Small intestine (tissue), 7 donors: ENCODE data around the gene PSAP. TPM values are rescaled to one million over a fixed set of nuclear protein-coding genes. Genes with fewer than 3 reads are reported as not detected.
A peak's percentile ranks its signal among the peaks of the same experiment; 100 is the strongest.

Experiments
- DNase-seq, 2 donors: peaks; one replicate each; pipeline versions ENCODE4 v3.0.0 to v3.0.0-alpha.2; 2013
- FAIRE-seq: peaks from 2 replicates; lab custom pipeline; 2012; peaks lifted over from hg19 to GRCh38; lab: Jason Lieb, UNC
- H3K27ac ChIP-seq, 3 donors: one replicate each; pipeline ENCODE4 v1.5.1; 2013; ENCODE audit warnings: low read length in 2 of 3, mild to moderate bottlenecking in 2 of 3, control low read depth in 1 of 3, inconsistent platforms in 1 of 3, low read depth in 1 of 3, moderate library complexity in 1 of 3
- H3K27me3 ChIP-seq, 3 donors: one replicate each; pipeline ENCODE4 v1.6.1; 2013; ENCODE audit warnings: low read length in 3 of 3, inconsistent platforms in 1 of 3; ENCODE audit not compliant: control insufficient read depth in 3 of 3, insufficient read depth in 3 of 3
- H3K36me3 ChIP-seq, 3 donors: one replicate each; pipeline ENCODE4 v1.6.1; 2013; ENCODE audit warnings: low read length in 3 of 3, inconsistent platforms in 1 of 3, low read depth in 1 of 3, mild to moderate bottlenecking in 1 of 3, moderate library complexity in 1 of 3; ENCODE audit not compliant: control insufficient read depth in 3 of 3, insufficient read depth in 2 of 3
- H3K4me1 ChIP-seq, 3 donors: one replicate each; pipeline ENCODE4 v1.6.1; 2013; ENCODE audit warnings: low read length in 2 of 3, inconsistent platforms in 1 of 3, low read depth in 1 of 3, mild to moderate bottlenecking in 1 of 3, moderate library complexity in 1 of 3; ENCODE audit not compliant: control insufficient read depth in 3 of 3, insufficient read depth in 2 of 3
- H3K4me3 ChIP-seq, 3 donors: one replicate each; pipeline ENCODE4 v1.5.1; 2013; ENCODE audit warnings: low read length in 3 of 3, control low read depth in 1 of 3, inconsistent platforms in 1 of 3, low read depth in 1 of 3, mild to moderate bottlenecking in 1 of 3, moderate library complexity in 1 of 3
- H3K9me3 ChIP-seq, 2 donors: one replicate each; pipeline ENCODE4 v1.6.1; 2013; ENCODE audit warnings: low read depth in 1 of 2, low read length in 1 of 2; ENCODE audit not compliant: control insufficient read depth in 2 of 2, insufficient read depth in 1 of 2
- WGBS, 3 donors: extraction: QIAGEN DNeasy Blood & Tissue Kit; methylation state at CpG; one replicate each; pipeline ENCODE4 v1.1.7; 2013; 5-methylcytosine and 5-hydroxymethylcytosine counted together
- polyA plus RNA-seq, 4 donors: library from polyadenylated mRNA; stranded (reverse) in 3 of 4; unstranded in 1 of 4; fragments of 200-250 nt in 3 of 4; fragments of 120-200 nt in 1 of 4; gene quantifications; one replicate each; pipeline versions ENCODE4 v1.2.1 to v1.2.3, GENCODE V29; 2013
- donor health status: healthy with polysubstance abuse.
- donor health status: control.
- donor health status: control.
- donor health status: Bipolar disorder and iron deficiency.
- donor health status: healthy.

The PSAP gene
- polyA plus RNA-seq, 4 donors: 149 to 603 (median 311) TPM

DNA sequence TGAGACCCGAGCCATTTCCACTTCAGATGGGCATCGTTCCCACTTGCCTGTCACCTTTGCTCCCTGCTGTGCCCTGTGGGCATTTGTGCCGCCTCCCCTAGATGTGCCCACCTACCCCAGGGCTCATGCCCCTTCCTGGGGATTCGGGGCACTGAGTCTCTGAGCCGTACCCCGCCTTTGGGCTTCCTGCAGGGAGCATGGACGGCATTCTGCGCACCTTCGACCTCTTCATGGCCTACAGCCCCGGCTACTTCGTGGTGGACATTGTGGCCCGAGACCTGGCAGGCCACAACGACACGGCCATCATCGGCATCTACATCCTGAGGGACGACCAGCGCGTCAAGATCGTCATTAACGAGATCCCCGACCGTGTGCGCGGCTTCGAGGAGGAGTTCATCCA is 41.4 kb downstream of the PSAP start:
- Histone ChIP-seq H3K4me1 (no peaks in the 10 kb centered on the region), H3K27ac (no peak overlapping the region), H3K36me3 (peaks cover 0 to under 1% (median 0%) of the 10 kb centered on the region in 3 donors), H3K27me3 (peaks cover 0 to 13% (median 0%) of the 10 kb centered on the region in 3 donors), H3K4me3 (no peak overlapping the region), H3K9me3 (no peaks in the 10 kb centered on the region)
- FAIRE-seq (no peak), DNase-seq (no peak)
- WGBS, 3 donors: 85 to 92% (median 86%) methylated on average over 25 of the region's 25 CpGs

DNA sequence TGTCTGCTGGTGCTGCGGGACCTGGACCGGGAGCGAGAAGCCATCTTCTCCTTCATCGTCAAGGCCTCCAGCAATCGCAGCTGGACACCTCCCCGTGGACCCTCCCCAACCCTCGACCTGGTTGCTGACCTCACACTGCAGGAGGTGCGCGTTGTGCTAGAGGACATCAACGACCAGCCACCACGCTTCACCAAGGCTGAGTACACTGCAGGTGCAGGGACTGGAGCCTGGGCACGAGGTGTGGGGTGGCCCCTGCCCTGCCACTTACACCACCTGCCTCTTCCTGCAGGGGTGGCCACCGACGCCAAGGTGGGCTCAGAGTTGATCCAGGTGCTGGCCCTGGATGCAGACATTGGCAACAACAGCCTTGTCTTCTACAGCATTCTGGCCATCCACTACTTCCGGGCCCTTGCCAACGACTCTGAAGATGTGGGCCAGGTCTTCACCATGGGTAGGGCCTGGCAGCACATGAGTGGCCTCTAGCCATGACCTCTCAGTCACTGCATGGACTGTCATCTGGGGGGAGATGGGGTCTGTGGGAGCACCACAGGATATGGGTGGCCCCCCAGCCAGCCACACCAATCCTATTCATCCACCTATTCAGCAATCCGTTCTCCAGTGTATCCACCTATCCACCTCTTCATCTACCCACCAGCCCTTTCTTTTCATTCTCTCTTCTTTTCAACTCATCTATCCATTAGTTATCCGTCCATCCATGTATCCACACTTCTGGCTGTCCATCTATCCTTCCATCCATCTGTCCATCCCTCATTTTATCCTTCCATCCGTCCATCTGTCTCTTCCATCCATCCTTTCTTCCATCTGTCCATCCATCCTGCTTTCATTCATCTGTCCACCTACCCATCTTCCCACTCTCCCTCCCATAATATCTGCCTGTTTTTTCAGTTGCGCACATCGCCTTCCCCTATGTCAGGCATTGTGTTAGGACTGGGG is 43.2 kb downstream of the PSAP start:
- 89 to 93% (median 90%) methylated on average over 21 of the region's 21 CpGs for WGBS, 3 donors
- Histone ChIP-seq H3K9me3 (no peaks in the 10 kb centered on the region), H3K27me3 (peaks cover 0 to 13% (median 0%) of the 10 kb centered on the region in 3 donors), H3K36me3 (no peaks in the 10 kb centered on the region), H3K4me1 (no peaks in the 10 kb centered on the region), H3K4me3 (no peak overlapping the region), H3K27ac (no peak overlapping the region)
- no peak for DNase-seq
- FAIRE-seq: no peak

DNA sequence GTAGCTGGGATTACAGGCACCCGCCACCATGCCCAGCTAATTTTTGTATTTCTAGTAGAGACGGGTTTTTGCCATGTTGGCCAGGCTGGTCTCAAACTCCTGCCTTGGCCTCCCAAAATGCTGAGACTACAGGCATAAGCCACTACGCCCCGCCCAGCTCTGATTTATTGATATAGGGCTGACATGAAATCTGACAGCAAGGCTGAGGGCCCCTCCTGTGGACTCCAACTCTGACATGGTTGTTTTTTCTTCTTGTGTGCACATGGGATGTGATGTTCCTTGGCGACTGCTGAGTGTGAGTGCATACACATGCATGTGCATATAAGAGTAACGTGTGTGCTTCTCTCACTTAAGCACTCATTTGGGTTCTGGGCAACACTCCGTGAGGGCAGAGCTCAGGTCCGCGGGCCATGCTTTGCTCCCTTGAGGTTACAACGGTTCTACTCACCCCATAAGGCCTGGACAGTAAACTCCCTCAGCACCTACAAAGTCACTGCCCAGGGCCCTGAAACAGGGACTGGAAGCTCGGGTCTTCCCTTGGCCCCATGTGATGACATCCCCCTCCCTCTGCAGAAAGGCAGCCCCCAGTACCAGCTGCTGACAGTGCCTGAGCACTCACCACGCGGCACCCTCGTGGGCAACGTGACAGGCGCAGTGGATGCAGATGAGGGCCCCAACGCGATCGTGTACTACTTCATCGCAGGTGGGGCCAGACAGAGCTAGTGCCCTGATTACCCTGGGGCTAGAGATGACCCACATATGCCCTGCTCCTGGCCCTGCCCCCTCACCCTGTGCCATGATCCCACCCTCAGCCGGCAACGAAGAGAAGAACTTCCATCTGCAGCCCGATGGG is 44.1 kb downstream of the PSAP start:
- peaks cover 0 to 13% (median 0%) of the 10 kb centered on the region in 3 donors for H3K27me3 ChIP-seq
- WGBS, 3 donors: 85 to 92% (median 87%) methylated on average over 23 of the region's 23 CpGs
- no peak overlapping the region for H3K27ac ChIP-seq
- no peaks in the 10 kb centered on the region for H3K9me3 ChIP-seq
- DNase-seq (no peak), FAIRE-seq (no peak)
- no peaks in the 10 kb centered on the region for H3K36me3 ChIP-seq
- H3K4me3 ChIP-seq: no peak overlapping the region
- no peaks in the 10 kb centered on the region for H3K4me1 ChIP-seq

DNA sequence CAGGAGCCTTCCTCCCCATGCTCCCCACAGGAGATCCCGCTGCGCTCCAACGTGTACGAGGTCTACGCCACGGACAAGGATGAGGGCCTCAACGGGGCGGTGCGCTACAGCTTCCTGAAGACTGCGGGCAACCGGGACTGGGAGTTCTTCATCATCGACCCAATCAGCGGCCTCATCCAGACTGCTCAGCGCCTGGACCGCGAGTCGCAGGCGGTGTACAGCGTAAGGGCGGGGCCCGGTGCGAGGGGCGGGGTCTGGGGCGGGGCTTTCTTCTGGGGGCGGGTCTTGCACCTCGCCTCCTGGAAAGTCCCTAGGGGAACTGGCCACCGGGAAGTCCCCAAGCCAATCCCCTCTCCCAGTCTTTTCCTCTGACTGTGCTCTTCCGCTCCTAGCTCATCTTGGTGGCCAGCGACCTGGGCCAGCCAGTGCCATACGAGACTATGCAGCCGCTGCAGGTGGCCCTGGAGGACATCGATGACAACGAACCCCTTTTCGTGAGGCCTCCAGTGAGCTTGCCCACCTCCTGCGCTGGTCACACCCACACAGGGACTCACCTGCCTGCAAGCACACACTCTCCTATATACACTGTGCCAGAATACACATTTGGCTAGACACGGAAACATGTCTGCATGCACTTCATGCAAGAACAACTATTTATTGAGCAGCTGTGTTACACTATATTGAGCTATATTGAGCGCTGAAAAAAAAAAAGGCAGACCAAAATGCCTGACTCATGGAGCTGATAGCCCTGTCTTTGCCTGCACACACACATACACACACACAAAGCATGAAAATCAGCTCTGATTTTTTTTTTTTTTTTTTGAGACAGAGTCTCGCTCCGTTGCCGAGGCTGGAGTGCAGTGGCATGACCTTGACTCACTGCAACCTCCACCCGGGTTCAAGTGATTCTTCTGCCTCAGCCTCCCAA is 45.0 kb downstream of the PSAP start:
- Histone ChIP-seq H3K27me3 (peaks cover 0 to 13% (median 0%) of the 10 kb centered on the region in 3 donors), H3K27ac (peak overlapping the region in 1 of 3 donors; percentile 35), H3K4me3 (no peak overlapping the region), H3K9me3 (no peaks in the 10 kb centered on the region), H3K36me3 (no peaks in the 10 kb centered on the region), H3K4me1 (no peaks in the 10 kb centered on the region)
- no peak for FAIRE-seq
- WGBS, 3 donors: 25 to 42% (median 41%) methylated on average over 35 to 41 of the region's 41 CpGs
- DNase-seq: peak; percentile 62 to 74

DNA sequence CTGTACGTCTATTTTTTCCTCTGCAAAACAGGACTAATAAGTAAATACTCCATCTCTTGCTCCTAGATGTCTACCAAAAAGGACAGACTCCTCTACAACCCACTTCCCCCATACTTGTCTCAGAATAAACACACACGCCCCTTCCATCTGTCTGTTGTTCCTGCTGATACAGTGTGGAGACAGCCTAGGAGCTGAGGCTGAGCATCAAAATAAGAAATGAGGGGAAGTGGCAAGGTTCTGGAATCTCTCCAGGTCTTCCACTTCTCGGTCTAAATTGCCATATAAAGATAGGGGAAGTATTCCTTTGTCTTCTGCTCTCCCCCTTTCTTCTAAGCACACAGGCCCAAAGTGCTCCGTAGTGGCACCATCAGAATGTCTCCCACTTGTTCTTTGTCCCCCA is 47.0 kb downstream of the PSAP start:
- peaks cover 0 to 13% (median 0%) of the 10 kb centered on the region in 3 donors for H3K27me3 ChIP-seq
- DNase-seq: no peak
- H3K9me3 ChIP-seq: no peaks in the 10 kb centered on the region
- WGBS, 3 donors: 32 to 36% (median 35%) methylated on average over 4 of the region's 4 CpGs
- H3K27ac ChIP-seq: no peak overlapping the region
- no peaks in the 10 kb centered on the region for H3K36me3 ChIP-seq
- no peaks in the 10 kb centered on the region for H3K4me1 ChIP-seq
- FAIRE-seq: no peak
- H3K4me3 ChIP-seq: no peak overlapping the region

DNA sequence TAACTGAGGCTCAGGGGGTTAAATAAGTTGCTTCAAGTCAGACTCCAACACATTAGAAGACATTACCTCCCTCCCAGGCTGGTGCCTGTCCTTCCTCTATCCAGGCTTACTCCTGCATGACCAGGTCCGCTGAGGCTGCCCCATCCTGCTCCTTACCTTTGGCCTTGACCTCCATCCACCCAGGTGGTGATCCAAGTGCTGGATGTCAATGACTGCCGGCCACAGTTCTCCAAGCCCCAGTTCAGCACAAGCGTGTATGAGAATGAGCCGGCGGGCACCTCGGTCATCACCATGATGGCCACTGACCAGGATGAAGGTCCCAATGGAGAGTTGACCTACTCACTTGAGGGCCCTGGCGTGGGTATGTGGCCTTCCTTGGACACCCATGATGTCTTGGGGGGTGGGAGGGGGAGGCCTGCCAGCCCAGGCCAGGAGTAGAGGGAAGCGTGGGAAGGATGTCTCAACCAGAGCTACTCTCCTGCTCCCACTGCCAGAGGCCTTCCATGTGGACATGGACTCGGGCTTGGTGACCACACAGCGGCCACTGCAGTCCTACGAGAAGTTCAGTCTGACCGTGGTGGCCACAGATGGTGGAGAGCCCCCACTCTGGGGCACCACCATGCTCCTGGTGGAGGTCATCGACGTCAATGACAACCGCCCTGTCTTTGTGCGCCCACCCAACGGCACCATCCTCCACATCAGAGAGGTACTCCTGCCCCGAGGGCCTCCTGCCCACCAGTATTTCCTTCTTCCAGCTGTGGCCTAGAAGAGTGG is 48.1 kb downstream of the PSAP start:
- Histone ChIP-seq H3K4me1 (no peaks in the 10 kb centered on the region), H3K27ac (no peak overlapping the region), H3K4me3 (no peak overlapping the region), H3K36me3 (no peaks in the 10 kb centered on the region), H3K27me3 (peaks cover 0 to 13% (median 0%) of the 10 kb centered on the region in 3 donors), H3K9me3 (no peaks in the 10 kb centered on the region)
- WGBS, 3 donors: 85 to 92% (median 88%) methylated on average over 18 of the region's 18 CpGs
- FAIRE-seq (no peak), DNase-seq (no peak)

DNA sequence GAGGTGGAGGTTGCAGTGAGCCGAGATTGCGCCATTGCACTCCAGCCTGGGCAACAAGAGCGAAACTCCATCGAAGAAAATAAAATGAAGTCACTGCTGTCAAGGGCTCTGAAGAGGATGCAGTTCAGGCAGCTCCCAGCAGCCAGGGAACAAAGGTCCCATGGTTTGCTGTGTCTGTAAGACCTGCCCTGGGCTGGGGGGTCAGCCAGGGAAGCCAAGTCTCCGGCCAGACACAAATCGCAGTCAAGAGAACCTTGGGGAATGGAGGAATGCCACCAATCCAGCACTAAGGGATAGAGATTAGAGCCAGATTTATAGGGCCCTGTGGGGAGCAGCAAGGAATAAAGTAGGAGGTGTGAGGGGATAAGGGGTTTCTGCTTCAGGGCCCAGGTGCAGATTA is 48.8 kb downstream of the PSAP start:
- Histone ChIP-seq H3K9me3 (no peaks in the 10 kb centered on the region), H3K27me3 (peaks cover 0 to 13% (median 0%) of the 10 kb centered on the region in 3 donors), H3K27ac (no peak overlapping the region), H3K4me3 (no peak overlapping the region), H3K36me3 (no peaks in the 10 kb centered on the region), H3K4me1 (no peaks in the 10 kb centered on the region)
- 94 to 97% (median 96%) methylated on average over 6 of the region's 6 CpGs for WGBS, 3 donors
- DNase-seq: no peak
- FAIRE-seq: no peak
